SKM-1 (cell line): Measurements from ENCODE around the gene MAEA.
"Not testable (repeated sequence)": the region's sequence is repeated elsewhere in the genome, so short reads cannot be mapped to it uniquely, and the experiment has no call there.

Experiments
- DNase-seq: peaks from one replicate; lab custom pipeline; 2025; ENCODE audit not compliant: unreplicated experiment; lab: John Stamatoyannopoulos, UW

Gene MAEA

DNA sequence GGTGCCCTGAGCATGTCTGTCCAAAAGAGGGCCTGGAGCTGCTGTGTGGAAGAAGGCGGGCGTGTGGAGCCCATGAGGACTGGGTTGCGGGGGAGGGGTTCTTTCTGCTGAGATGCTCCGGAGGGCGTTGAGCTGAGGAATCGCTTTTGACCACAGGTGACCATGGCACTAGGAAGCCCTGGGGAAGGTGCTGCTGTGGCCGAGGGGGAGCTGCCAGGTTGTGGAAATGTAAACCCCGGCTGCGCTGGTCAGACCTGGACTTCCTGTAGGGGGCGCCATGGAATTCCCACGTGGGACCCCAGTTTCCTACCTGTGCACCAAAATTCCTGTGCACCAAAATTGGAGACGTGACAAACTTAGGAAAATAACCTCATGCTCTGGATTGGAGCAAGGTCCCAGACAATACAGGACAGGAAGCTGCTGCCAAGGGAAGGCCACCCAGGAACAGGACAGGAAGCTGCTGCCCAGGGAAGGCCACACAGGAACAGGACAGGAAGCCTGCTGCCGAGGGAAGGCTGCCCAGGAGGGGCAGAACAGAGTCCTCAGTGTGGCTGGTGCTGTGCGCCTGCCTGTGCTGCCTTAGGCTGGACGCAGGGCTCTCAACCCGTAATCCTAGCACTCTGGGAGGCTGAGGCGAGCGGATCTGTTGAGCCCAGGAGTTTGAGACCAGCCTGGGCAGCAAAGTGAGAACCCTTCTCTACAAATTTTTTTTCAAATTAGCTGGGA lies 29.0 kb downstream of the MAEA start:
- DNase-seq = no peak

- no peak for DNase-seq
These were observed 31.8 kb downstream of the MAEA start for GRCh38 chr4:1321486-1321885.

GRCh38 chr4:1321946-1322650 lies 32.4 kb downstream of the MAEA start:
- DNase-seq = no peak

DNA sequence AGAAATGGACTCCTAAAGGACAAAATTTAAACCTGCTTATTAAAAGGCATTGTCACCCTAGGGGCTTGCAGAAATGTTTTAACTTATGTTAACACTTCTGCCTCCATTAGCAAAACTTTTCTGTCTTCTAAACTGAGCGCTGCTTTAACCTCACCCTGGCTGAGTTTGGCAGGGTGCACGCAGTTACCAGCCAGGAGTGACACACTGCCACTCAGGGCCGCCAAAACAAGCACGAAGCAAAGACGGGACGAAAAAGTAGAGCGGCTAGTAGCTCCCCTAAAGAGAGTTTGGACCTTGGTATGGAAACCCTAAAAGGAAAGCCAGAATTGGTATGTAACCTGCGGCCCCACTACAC lies 33.6 kb downstream of the MAEA start:
- no peak for DNase-seq

DNA sequence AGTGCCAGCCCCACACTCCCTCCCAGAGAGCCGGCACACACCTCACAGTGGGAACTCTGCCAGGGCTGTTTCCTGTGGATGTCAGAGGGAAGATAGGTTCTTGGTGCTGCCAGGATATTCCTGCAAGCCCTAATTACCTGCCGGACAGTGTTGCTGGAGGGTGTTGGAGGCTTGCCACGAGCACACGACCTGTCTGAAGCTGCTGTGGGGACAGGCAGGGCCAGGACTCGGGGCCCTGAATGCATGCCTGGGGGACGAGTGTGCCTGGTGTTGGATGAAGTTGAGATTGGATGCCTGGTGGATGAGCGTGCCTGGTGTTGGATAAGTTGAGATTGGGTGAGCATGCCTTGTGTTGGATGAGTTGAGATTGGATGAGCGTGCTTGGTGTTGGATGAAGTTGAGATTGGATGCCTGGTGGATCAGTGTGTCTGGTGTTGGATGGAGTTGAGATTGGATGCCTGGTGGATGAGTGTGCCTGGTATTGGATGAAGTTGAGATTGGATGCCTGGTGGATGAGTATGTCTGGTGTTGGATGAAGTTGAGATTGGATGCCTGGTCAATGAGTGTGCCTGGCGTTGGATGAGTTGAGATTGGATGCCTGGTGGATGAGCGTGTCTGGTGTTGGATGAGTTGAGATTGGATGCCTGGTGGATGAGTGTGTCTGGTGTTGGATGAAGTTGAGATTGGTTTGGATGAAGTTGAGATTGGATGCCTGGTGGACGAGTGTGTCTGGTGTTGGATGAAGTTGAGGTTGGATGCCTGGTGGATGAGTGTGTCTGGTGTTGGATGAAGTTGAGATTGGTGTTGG lies 34.1 kb downstream of the MAEA start:
- DNase-seq = no peak

DNA sequence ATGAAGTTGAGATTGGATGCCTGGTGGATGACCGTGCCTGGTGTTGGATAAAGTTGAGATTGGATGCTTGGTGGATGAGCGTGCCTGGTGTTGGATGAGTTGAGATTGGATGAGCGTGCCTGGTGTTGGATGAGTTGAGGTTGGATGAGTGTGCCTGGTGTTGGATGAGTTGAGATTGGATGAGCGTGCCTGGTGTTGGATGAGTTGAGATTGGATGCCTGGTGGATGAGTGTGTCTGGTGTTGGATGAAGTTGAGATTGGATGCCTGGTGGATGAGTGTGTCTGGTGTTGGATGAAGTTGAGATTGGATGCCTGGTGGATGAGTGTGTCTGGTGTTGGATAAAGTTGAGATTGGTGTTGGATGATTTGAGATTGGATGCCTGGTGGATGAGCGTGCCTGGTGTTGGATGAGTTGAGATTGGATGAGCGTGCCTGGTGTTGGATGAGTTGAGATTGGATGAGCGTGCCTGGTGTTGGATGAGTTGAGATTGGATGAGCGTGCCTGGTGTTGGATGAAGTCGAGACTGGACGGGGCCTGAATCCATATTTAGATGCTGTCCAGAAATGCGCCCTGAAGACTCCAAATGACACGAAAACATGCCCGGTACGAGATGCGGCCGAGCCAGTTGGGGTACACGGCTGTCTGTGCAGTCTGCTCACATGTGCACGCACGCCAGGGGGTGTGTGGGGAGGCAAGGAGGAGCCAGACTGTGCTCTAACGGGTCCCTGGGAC lies 34.9 kb downstream of the MAEA start:
- not testable (repeated sequence) for DNase-seq

- DNase-seq = no peak
These were observed 35.4 kb downstream of the MAEA start for GRCh38 chr4:1325176-1325480.

DNA sequence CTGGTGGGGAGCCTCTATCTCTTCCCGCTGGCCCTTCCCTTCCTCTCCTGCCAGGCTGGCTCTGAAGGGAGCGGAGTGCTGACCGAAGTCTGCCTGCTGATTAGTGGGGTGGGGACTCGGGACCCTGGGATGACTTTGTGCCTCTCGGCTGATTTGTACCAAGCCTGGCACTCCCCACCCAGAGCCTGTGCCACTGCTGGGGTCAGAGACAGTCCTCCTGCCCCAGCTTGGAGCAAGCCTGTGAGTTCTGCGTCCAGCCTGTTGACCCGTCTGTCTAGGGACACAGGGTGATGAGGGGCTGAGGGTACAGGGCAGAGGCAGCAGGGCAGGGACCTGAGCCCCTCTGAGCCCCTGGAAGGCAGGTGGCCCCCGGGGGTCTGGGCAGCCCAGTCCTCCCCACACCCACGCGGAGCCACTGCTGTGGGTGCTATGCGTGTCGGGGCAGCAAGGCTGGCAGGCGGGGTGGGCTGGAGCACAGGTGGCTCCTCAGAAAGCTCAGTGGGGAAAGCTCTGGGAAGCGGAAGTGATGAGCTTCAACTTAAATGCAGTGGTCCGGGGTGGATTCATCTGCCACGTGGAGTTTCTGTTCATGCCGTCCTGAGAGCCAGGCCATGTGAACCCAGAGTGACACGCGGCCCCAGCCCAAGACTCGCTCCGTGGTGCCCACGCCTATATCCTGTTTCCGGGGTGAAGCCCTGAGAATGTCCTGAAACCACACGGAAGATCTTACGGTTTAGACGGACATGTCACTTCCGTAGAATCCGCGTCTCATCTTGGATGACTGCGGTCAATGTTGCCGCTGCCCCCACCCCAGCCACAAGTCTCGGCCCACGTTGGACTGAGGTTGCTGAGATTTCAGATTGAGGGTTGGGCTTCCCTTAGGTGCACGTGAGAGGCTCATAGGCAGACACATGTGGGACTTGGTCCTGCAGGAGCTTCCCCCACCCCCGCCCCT lies 36.3 kb downstream of the MAEA start:
- no peak for DNase-seq

DNA sequence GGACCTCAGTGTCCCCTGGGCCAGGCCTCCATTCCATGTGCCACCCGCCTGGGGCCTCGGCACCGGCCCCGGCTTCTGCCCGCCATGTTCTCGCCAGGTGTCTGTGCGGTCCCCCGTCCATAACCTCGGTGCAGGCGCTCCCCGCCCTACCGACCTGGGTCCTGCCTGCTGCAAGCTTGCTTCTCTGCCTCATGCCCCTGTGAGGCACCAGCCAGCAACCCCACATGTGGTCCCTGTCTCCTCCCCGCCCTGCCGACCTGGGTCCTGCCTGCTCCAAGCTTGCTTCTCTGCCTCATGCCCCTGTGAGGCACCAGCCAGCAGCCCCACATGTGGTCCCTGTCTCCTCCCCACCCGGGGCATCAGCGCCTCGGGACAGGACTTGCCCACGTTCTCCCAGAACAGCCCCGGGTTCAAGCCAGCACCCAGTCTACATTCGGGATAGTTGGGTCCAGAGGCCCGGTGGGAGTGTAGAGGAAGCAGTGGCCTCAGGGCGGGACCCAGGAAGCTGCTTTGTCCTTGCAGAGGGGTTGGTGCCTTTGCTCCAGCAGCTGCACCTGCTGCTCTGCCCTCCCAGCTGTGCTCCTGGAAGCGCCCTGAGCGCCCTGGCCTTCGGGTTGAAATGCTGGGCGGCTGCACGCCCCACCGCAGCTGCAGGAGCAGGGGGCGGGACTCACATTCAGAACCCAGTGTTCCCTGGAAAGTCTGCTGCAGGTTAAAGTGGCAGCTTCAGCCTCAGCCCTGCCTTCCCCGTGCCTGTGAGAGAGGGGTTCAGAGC lies 37.2 kb downstream of the MAEA start:
- DNase-seq = no peak

DNA sequence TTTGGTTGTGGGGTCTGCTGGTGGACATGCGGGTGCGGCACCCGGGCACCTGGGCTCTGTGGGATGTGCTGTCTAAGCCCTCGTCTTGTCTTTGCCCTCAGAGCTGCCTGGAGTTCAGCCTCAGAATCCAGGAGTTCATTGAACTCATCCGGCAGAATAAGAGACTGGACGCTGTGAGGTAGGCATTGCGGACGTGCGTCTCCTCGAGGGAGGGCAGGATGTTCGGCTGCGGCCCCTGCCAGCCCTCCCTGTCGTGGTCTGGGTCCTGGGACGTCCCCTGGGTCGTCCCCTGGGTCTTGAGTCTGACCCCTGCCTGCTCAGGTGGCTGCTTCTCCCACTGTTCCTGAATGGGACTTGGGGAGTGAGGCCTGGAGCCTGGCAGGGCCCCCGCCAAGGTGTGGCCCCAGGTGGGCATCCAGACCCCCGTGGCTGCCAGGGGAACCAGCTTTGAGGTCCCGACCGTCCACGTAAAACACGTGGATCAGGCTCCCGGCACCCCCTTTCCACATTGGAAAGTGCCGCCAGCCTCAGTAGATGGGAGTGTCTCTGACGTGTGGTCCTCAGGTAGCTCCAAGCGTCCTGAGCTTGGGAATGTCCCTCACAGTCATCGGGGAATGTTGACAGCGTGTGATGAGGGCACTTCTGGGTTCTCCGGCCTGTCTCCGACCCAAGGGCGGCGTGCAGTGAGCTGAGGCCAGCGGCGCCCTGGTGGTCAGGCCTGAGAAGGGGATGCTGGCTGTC lies 38.0 kb downstream of the MAEA start:
- no peak for DNase-seq

DNA sequence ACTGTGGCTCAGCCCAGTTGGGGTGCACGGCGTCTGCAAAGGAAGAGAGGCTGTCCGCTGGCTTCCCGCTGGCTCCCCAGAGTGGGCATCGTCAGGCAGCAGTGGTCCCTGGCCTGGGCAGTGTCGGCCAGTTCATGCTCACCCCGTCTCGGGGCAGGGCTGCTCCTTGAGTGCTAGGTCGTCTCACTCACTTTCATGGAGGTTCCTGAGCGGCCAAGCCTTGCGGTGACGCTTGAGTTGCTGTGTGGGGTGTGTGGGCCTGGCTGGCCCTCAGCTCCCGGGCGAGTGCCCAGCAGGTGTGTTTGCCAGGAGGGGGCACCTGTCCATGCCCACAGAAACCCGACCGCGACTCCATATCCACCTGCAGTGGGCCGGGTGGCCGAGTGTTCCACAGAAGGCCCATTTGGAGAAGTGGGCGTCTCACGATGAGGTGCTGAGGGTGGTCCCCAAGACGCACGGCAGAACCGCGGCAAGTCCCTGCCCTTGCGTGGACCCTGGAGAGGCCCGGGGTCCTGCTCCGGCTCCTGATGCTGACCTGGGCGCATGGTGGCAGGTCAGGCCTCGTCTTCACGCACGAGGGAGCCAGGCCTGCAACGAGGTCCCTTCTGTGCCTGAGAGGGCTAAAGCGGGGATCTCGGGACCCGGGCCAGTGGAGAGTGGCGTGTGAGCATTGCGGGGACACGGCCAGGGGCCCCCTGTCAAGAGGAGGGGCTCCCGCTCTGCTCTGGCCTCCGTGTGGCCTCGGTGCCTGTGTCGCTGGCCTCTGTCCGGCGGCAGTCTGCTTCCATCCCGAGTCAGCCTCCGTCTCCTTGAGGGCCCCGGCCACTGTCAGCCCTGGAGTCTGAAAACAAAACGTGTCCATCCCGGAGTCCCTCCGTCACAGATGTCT lies 38.8 kb downstream of the MAEA start:
- no peak for DNase-seq

GRCh38 chr4:1329408-1330371 lies 40.0 kb downstream of the MAEA start:
- DNase-seq = no peak

- DNase-seq = no peak
These were observed 41.3 kb downstream of the MAEA start for GRCh38 chr4:1330761-1331590.

DNA sequence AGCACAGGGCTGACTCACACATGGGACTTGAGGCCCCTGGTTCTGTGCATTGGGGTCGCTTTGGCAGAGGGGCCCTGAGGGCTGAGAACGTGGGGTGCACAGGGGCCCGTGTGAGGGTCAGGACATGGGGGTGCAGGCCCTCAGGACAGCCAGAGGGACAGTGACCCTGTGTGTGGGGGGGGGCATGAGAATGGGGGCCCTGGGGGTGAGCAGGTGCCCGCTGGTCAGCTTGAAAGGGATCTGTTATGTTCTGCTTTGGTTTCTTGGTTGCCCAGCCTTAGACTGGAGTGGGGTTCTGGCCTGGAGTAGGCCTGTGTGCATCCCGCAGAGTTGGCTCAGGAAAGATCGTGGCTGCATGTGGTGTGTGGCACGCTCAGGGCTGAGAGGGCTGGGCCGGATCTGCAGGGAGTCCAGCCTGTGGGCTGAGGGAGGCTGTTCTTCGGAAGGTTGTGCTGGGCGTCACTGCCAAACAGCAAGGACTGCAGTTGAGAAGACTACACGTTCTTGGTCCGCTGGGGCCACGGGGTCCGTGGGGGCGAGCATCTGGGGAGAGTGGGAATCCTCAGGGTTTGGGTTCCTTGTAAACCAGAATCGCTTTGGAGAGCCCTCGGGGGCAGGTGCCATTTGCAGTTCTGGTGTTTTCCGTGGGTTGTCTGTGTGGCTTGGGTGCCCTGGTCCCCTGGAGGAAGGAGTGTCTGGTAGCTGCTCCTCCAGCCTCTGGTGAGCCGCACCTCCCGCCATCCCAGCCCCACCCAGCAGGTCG lies 42.1 kb downstream of the MAEA start:
- DNase-seq = no peak

- DNase-seq = no peak
These were observed 43.0 kb downstream of the MAEA start for GRCh38 chr4:1332686-1333085.
